Measurements from ENCODE around the gene USP2.

The USP2 gene

DNA sequence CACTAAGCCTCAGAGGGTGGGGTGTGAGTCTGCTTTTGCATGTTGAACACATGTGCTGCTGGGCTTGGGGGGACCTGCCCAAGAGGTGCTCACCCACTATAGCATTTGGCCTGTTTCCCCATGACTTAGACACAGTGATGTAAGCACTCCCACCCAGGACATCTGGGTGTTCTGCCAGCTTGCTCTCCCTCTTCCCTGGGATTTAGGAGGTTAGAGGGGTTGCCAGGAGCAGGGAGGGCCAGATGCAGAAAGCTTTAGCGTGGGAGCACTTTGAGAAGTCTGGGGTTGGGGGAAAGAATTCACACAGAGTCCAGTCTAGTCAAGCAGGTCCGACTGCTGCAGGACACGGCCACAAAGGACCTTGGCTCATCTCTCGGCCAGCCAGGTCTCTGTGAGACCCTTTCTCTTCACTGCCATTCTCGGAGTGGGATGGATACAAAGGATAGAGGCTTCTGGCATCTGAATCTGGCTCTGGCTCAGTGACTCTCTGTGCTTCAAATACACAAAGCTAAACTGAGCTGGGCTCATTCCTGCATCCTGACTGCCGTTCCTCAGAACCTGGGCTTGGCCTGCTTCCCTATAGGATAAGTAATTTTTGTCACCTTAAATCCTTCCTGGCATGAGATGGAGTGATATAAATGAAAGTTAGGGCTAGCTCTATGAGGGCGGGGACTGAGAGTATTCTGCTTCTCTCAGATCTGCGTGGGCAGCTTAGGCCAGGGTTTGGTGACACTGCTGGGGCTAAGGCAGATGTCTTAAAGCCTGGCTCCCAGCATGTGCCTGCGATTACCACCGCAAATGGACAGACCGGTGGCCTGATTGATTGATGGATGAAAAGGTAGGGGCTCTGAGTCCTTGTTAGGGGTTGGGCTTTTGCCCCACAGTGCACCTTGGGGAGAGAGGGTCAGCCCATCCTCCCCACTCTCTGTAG lies 14.5 kb downstream of the USP2 start:
- in situ Hi-C loops (cut with MboI; ENCODE audit: low sequenced_read_pairs), result no loop called here

DNA sequence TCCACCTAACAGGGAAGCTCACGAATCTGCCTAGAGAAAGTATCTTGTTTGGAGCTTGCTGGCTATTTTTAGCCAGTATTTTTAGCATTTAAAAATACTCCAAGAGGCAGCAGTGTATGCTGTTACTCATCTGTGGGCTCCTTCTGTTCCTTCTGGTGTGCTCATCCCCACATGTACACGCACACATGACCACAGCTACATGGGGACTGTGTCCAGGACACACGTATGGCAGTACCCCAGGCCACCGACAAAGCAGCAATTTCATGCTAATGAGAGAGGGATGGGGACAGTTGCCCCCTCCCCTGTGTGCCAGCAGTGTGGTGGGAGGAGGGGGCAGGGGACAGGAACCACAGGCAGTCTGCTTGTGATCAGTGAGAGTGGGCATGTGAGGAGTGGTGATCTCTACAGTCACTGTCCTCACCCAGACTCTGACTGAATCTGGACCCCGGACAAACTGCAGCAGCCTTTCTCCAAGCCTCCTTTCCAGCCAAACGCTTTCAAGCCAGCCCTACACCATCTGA lies 16.4 kb downstream of the USP2 start:
- in situ Hi-C loops (cut with MboI; ENCODE audit: low sequenced_read_pairs), result no loop called here

DNA sequence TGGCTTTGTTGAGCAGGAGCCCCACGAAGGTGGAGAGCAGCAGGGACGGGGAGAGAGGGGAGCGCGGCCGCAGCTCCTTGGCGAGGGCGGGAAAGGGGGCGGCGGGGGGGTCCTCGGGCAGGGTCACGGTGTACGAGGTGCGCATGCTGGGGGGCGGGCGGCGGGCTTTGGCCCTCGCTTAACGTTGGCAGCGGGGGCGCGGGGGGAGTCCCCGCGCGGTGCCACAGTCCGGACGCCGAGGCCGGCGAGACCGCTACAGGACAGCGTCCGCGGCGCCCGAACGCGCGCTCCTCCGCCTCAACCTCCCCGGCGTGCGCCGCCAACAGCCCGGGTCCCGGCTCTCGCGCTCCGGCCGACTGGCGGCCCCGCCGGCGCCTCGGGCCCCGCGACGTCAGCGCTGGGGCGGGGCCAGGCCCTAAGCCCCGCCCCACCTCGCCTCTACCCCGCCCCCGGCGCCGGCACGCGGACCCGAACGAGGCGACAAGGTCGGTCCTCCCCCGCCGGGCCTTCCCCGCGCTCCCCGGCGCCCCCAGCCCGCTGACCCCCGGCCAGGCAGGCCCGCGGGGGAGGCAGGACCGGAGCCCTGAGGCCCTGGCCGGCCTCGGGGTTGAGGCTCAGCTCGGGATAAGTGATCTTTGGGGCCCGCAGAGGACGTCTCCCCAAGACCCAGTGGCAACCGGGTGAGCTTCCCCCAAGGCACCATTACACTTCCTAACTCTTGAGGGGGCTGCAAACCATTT lies 17.5 kb downstream of the USP2 start:
- in situ Hi-C loops (cut with MboI; ENCODE audit: low sequenced_read_pairs), result no loop called here

DNA sequence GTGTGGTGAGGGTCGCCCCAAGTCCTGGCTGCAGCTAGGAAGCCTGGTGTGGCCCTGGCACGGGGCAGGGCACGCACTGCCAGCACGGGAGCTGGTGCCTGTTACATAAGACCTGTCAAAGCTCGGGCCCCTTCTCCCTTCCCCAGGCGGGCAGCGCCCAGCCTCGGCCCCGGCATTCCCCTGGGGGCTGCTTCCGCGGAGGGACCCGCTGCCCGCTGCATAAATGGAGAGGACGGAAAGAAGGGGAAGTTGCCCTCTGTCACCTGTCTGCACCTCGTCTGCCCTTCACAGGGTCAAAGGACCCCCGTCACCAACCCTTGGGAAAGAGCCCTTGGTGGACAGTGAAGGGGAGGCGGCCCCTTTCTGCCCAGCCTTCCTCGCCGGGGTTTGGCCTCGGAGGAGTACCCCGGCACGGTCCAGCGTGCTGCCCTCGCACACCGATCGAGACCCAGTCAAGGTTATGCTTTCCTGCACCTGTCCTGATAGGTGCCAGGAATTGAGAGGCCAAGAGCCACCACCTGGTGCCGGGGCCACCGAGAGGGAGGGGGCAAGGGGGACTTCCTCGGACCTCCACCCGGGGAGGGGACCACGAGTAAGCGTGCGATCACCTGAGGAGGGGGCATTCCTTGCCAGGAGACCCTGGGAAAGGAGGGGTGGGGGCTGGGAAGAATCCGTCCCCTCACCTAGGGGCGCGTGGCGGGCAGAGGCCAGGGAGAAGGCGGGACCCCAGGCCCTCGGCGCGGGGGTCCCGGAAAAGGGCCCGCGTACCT lies 18.2 kb downstream of the USP2 start:
- in situ Hi-C loops (cut with MboI; ENCODE audit: low sequenced_read_pairs), result no loop called here

DNA sequence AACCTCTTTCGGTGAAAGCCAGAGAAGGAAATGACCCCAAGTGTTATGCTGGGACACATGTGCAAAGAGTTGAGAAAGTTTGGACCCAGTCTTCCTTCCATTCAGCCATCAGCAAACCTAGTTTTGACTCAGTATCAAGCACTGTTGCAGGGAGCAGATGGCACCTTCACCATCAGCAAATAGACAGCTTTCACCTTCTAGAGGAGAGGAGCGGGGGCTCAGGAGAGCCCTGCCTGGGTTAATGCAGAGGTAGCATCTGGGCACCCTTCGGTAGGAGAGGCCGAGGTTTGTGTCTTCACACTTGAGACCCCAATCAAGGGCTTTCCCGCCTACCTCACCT lies 18.8 kb downstream of the USP2 start:
- in situ Hi-C loops (cut with MboI; ENCODE audit: low sequenced_read_pairs), result no loop called here

DNA sequence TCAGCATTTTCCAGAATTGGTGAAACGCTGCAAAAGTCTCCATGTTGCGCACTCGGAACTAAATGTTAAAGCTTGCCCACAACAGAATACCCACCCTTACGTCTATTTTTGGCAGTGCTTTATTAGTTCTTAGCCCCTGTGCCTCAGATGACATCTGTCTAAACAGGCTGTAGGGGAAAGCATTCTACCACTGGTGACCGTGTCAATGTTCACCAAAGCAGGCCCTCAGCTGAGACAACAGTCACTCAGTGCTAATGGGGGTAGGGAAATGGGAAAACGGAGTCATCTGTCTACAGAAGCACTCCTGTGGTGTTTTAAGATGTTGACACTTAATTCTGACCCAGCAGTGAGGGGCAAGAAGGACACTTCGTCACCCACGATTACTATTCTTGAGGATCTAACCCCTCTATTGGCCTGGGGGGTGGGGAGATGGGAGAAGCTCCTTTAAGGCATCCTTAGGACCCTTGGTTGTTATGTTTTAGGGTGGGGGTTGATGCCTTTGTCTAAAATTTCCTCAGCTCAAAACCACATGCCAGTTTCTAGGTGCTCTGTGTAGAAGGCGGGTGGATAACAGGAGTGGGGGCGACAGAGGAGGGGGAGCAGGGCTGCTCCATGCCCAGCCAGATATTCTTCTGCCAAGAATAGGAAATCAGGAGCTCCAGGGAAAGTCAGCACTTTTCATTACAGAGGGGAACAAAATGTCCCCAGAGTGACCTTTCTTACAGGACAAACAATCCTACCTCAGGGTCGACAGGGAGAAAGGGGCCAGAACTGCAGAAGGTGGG lies 19.4 kb downstream of the USP2 start:
- in situ Hi-C loops (cut with MboI; ENCODE audit: low sequenced_read_pairs), result no loop called here

DNA sequence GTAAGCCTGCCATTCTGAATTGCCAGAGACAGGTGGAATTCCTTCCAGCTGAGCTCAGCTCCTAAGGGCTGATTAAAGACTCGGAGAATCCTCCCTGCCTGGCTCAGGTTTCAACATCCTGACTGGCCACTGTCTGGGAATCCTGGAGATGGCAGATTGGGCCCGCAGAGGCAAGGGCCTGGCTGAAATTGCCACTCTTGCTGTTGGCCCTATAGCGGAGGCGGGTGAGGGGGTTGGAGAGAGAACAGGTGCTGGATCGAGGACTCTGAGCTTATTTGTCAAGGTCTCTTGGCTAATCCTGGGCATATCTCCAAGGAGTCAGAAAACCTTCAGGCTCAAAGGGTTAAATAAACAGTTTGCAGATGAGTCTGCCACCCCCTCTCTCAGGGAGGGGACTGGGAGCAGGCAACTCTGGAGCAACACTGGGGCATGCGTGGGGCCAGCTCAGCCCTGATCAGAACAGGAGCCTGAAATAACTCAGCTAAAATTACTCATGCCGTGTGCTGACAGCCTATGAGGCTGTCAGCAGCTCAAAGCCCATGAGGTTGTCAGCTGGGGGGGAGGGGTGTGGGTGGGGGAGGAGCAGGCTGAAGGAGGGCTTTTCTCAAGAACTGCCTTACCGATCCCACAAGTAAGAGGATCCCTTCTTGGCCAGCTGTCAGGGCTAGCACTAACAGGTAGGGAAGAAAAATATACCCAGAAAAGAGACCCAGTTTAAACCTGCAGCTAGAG lies 20.3 kb downstream of the USP2 start:
- in situ Hi-C loops (cut with MboI; ENCODE audit: low sequenced_read_pairs), result no loop called here

DNA sequence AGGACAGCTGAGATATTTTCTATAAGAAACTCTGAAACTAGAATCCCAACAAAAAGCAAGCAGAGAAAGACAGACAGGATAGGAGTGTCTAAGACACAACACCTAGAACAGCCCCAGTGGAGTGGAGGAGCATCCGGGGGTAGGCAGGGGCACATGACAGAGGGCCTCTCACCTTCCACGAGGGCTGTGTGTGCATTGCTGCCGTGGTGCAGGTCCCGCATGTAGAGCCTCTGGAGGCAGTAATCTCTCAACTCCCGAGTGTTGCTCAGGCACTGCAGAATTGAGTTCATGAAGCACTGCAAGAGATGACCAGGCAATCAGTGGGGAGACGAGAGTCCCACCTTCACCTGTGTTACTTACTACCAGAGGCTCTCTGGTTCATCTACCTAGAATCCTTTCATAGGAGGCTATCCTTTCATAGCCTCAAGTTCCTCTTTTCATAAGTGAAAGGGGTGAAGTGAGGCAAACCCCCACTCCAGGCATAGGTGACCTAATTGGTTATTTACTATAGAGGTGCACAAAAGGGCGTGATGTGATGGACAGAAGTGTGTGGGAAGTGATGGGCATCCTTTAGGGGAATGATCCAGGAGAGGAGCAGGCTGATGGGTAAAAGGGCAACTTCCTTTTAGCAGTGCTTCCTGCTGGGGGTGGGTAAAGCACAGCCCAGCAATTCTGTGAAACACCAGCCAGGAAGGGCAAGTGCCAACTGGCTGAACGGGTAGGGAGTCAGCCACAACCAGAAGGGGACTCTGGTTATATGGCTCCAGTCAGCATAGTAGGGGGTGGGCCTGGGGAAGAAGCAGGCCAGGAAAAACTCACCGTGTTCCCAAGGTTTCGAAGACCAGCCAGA lies 21.9 kb downstream of the USP2 start:
- in situ Hi-C loops (cut with MboI; ENCODE audit: low sequenced_read_pairs), result no loop called here

DNA sequence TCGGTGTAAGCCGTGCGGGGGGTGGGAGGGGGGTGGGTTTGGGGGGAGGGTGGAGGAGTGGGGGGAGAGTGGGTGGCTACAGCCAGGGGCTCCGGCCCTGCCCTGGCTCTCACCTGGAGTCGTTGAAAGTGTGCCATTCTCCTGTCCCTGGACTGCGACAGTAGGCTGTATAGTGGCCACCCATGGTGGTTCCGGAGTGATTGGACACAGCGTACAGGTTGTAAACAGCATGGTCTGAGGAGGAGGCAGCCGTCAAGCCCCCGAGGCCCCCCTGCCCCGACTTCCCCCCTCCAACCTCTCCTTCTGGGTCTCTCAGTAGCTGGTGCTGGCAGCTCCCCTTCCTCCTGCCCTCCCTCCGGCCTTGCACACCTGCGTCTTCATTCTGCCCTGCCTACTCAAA lies 24.4 kb downstream of the USP2 start:
- in situ Hi-C loops (cut with MboI; ENCODE audit: low sequenced_read_pairs), result no loop called here

DNA sequence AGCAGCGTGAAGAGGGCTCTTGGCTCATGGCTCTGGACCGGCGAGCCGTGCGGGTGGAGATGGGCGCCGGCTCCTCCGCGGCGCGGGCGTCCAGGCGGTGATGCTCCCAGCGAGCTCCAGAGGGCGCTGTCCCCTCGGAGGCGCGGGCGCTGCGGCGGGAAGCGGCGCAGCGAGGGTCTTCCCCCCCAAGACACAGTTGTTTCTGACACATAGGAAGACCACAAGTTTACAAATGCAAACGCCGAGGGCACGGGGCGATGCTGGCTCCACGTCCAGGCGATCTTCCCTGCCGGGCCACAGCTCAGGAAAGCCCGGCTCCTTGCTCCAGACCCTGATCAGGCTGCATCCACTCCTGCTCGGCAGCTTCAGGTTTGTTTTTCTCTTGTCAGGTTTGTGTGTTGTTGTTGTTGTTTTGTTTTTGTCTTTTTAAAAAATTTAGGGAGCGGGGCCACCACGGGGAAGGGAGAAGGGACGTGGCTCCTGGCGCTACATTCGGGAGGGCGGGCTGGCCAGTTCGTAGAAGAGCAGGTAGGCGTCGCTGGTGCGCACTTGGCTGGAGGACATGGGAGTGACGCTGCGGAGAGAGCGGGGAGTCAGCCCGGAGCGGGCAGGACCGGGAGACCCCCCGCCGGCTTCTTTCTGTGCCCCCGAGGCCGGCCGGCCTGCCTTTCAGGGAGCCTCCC lies 25.0 kb downstream of the USP2 start:
- in situ Hi-C loops (cut with MboI; ENCODE audit: low sequenced_read_pairs), result no loop called here

DNA sequence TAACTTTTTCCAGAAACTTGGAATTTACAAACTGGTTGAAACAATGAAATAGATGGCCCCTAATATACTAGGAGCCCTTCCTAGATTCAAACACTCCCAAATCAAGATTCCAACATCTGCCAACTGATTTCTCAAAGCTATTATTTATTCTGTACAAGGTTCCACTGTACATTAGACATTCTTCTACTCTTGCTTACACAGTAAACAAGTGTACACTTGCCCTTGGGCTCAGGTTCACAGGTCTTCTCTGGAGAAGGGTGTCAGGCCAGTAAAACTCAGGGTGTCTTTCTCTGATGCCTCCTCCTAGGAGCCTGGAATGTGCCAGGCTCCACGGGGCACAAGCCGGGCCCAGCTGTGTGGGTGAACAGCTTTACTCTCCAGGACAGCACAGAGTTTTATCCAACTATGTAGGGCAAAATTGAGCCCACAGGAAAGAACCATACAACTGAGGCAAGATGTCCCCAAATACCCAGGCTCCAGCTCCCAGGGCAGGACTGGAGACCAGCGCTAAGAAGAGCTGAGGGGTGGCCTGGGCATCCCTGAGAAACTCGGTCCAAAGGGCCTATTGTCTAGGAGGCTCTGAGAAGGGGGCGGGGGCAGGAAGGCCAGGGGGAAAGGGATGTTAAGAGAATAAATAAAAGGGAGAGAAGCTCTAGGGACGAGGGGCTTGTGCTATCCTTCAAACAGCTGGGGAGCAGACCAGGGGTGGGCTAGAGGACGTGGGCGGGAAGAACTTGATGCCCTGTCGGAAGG lies 26.2 kb downstream of the USP2 start:
- in situ Hi-C loops (cut with MboI; ENCODE audit: low sequenced_read_pairs), result no loop called here

DNA sequence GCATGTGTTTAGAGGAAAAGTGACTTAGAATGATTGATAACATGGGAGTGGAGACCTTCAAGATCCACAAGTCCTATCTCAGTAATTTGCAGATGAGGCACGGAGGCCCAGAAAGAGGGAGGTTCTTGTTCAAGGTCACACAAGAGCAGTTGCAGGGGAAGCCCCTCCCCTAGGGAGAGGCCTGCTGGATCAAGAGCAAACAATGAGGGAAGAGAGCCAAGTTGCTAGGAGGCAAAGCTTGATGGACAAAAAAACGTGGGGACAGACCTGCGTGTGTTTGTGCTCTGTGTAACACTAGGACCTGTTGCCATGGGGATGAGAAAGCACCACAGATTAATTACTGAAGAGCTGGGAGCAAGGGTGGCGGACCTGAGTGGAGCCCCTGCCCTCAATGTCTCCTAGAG lies 28.6 kb downstream of the USP2 start:
- in situ Hi-C loops (cut with MboI; ENCODE audit: low sequenced_read_pairs), result no loop called here

DNA sequence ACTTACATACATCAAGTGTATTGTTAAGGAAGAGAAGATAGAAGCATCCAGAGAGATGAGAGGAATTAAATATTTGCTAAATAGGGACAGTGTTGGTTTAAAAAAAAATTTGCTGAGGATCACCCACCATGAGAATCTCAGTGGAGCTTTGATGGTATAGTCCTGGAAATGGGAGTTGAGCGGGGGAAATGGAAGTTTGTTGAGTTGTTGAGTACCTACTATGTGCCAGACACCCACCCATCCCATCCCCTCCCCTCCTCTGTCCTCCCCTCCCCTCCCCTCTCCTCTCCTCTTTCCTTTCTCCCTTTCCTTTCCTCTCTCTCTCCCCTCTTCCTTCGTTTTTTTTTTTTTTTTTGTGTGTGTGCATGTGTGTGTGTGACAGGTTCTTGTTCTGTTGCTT lies 30.3 kb downstream of the USP2 start:
- in situ Hi-C loops (cut with MboI; ENCODE audit: low sequenced_read_pairs), result no loop called here

DNA sequence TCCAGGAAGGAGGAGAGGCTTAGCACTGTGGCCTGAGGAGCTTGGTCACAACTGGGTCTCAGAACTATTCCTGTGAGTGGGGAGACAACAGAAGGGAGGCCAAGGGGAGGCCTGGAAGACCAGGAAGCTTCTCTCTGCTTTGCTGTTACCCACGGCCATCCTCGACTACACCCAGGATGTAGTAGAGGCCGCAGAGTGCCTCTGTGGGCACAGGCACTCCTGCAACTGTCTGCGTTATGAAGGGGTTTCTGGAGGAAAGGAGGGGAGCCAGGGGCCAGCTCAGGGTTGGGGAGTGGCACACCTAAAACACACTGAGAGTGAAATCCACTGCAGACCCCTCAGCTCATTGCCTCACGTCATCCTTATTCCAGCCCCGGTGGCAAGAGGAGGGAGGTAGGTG lies 31.2 kb downstream of the USP2 start:
- in situ Hi-C loops (cut with MboI; ENCODE audit: low sequenced_read_pairs), result no loop called here

DNA sequence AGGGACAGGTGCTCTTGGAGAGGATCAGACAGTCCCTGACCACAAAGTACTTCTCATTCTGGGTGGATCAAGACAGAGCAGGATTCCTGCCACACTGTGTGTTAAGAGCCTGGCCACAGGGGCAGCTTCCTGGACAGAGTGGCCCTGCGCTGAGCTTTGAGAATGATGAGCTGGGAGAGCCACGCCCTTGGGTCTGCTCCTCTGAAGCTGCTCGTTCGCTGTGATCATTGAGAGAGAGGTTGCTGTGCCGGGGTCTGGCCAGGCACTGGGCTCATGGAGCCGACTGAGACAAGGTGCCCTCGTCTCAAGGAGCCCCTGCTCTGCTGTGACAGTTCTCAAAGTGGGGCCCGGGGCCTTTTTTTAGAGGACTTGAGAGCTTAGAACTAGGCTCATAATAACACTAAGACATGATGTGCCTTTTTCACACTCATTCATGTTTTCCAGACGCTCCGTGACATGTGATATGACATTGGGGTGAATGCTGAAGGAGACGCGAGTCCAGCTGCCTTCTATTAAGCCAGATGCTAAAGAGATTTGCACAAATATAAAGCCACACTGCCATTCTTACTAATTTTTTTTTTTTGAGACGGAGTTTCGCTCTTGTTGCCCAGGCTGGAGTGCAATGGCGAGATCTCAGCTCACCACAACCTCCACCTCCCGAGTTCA lies 33.4 kb downstream of the USP2 start:
- in situ Hi-C loops (cut with MboI; ENCODE audit: low sequenced_read_pairs), result no loop called here

DNA sequence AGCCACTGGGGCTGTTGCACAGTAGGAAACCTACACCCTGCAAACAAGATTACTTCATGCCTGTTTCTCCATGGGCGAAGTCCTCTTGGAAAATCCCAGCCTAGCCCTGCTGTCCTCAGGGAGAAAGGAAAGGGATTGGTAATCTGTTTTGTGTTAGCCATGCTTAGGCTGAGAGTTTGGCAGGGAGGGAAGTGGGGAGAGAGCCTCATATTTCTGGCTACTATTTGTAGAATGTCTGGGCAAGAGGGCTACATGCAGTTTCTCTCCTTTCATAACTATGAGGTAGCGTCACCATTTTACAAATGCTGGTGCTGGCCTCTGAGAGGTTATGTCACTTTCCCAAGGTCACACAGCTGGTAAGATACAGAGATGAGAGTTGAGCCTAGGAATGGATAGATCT lies 34.2 kb downstream of the USP2 start:
- in situ Hi-C loops (cut with MboI; ENCODE audit: low sequenced_read_pairs), result no loop called here

DNA sequence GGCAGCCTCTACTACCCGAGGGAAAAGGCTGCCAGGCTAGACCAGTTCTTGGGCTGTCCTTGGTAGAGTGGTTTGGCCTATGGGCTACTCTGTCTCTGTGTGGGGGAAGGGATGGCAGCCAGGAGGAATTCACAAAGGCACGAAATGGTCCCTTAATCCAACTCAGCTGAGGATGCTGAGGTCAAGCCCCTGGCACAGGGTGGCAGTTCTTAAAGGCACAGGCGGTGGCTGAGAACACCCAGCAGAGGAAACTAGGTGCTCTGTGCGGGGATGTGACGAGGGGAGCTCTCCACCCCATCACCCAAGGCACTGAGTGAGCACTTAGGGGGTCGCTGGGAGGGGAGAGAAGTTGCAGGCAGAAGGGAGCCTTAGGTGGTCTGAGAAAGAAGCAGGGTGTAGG lies 34.9 kb downstream of the USP2 start, which contains the start of gene MFRP:
TSS of gene MFRP (minus strand) at position 101 of the 400 bp plus-strand sequence. CDS start 192 bp downstream, outside the sequence.
- in situ Hi-C loops (cut with MboI; ENCODE audit: low sequenced_read_pairs), result no loop called here
